AG08395 (cell line): Measurements from ENCODE around the gene LAMTOR2.
A peak's percentile ranks its signal among the peaks of the same experiment; 100 is the strongest.
"Not testable (repeated sequence)": the region's sequence is repeated elsewhere in the genome, so short reads cannot be mapped to it uniquely, and the experiment has no call there.

Experiments
- DNase-seq: peaks from one replicate; pipeline ENCODE4 v3.0.0; 2012; ENCODE audit warnings: mixed read lengths, low spot score

LAMTOR2 gene

DNA sequence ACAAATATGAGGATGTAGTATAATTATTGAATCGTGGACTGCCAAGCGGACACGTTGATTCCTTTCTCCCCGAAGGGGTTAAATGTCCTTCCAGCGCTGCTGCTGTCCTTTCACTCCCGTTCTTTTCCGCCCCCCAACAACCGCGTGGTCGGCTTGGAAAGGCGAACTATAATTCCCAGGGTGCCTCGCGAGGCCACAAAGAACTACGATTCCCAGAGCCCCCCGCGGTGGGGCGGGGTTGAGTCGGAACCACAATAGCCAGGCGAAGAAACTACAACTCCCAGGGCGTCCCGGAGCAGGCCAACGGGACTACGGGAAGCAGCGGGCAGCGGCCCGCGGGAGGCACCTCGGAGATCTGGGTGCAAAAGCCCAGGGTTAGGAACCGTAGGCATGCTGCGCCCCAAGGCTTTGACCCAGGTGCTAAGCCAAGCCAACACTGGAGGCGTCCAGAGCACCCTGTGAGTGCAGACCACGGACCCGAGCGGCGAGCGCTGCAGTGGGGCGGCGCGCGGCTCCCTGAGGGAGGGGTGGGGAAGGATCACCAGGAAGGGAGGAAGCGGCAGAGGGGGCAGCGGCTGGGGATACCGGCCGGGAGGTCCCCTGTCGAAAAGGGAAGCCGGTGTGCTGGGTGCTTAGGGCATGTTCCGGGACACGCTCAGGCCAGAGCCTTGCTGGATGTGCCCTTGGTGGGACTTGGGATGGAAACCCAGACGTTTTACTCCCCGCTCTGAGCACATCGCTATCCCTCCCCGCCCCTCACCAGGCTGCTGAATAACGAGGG is at the start of gene LAMTOR2:
Gene LAMTOR2 (plus strand): TSS at position 283 of the 781 bp plus-strand sequence. CDS start 108 bp downstream, at position 391.
- DNase-seq, result peak; percentile 96

DNA sequence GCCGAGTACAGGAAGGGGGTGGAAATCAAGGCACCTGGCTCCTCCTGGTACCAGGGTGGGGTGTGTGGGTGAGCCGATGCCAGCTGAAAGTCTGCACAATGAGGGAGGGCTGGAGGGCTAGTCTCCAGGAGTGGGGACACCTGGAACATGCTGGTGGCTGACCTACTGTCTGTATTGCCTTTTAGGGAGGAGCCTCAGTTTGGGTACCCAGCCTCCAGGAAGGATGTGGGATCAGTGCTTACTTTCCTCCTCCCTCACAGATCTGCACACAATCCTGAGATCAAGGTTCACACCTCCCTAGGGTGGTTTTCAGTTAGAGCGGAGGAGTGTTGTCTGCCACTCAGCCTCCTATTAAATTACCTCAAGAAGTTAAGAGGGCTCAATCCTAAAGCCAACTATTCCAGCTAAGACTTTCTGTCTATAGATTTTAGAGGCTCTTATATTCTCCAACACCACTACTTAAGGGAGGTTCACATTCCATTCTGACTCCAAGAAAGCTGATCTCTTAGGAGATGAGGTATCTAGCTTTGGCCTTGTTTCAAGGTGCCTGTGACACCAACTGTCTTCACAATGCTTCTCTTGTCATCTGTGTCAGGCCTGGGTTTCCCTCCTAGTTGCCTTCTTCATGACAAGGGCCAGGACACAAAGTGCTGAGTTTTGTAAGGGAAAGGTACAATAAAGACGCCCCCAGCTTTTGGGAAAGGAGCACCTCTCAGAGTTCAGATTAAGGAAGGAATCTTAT is 49.6 kb upstream of the LAMTOR2 start:
- DNase-seq, result no peak

DNA sequence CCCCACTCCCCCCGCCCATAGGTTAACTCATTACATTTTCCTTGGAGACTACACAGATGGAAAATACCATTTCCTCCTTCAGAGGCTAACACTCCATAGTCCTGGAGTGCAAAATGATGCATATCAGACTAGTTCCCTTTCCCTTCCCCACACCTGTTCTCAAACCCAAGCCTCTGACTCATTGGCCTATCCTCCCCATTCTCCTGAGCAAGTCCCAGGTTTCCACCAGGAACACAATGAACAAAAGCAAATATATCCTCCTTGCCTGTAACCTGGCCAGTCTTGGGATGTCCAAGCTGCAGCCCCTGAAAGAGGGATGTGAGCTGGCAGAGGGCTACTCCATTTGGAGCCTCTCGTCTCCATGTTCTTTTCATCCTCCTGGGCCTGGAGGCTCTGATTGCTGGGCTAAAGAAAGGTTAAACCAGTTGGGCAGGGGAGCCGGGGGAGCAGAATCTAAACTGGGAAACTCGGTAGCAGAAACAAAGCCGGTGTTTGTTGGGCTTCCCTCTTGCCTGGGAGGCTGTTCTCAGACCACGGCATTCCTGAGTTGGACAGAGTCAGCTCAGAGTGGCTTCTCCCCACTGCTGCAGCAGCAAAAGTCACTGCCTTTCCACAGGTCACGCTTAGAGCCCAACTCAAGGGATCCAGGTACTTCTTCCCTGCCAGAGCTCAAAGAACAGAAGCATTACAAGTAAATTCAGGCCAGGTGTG is 47.8 kb upstream of the LAMTOR2 start:
- no peak for DNase-seq

DNA sequence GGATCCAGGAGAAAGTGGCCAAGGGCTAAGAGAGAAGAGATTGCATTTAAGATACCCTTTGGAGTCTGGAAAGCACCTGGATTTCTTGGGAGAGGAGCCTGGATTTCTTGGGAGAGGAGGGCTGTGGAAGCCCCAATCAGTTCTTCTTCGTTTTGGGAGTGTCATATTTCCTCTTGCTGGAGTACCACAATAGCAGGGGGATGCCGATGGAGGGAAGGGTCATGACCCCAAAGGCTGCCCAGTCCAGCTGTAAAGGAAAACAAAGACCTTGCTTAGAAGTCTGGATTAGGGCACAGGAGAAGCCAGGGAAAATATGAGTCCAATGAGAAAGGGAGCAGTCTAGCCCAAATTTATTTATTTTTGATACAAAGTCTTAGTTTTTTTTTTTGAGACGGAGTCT is 45.2 kb upstream of the LAMTOR2 start:
- no peak for DNase-seq

DNA sequence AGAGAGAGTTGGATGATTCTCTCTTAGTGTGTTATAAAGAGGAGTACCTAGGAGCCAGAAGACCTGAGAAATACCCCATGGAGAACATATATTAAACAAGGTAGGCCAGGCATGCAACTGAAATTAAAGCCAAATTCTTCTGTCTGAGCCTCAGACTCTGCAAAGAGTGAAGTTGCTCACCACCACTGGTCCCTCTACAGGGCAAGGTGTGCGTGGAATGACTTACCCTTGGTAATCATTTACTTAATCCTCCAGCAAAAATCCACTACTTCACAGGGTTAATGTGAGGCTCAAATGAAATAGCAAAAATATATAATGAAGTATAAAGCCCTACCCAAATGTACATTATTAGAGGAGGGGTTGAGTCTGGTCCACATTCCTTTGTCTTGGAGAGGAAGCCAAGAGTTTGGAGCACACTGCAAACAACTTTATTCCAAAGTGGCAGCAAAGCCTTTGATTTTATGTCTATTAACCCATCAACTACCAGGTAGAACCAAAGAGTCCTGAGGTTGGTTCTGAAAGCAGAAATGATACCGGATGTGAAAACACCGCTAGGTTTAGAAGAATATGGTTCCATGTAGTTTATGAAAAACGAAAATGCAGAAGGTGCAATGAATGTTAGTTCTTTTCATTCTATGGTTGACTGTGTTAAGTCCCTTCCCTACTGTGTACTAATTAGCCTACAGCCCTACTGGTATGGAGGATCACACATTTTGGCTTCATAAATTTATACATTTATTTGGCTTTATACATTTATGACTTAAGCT is 42.3 kb upstream of the LAMTOR2 start:
- DNase-seq, result no peak

DNA sequence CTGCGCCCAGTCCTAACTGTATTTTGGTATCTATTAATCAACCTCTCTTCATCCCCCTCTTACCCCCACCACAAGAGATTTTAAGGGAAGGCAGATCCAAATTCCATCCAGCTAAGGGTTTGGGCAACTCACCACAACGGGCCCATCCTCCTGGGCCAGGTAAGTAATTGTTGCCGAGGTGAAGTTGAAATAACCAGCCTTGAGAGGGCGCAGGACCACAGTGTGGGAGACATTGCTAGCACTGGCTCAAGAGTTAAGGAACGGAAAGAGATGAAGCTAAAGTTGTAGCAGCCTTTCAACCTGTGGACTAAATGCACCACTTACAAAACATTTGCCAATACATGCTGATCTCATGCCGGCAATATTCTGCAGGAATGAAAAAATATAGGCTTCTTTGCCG is 39.8 kb upstream of the LAMTOR2 start:
- no peak for DNase-seq

DNA sequence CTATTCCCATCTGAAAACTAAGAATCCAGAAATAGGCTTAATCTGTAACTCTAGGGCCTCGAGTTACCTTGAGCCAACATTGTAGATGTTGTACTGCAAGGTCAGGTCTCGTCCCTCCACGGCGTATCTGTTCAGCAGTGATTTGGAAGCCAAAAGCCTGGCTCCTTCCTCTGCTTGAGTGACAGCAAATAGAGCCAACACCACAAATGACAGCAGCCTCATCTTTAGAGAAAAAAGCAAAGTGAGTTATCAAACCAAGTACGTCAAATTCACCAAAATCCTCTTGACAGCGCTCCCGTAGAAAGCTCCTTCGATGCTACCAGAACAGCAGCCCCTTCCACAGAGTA is 34.7 kb upstream of the LAMTOR2 start:
- no peak for DNase-seq

DNA sequence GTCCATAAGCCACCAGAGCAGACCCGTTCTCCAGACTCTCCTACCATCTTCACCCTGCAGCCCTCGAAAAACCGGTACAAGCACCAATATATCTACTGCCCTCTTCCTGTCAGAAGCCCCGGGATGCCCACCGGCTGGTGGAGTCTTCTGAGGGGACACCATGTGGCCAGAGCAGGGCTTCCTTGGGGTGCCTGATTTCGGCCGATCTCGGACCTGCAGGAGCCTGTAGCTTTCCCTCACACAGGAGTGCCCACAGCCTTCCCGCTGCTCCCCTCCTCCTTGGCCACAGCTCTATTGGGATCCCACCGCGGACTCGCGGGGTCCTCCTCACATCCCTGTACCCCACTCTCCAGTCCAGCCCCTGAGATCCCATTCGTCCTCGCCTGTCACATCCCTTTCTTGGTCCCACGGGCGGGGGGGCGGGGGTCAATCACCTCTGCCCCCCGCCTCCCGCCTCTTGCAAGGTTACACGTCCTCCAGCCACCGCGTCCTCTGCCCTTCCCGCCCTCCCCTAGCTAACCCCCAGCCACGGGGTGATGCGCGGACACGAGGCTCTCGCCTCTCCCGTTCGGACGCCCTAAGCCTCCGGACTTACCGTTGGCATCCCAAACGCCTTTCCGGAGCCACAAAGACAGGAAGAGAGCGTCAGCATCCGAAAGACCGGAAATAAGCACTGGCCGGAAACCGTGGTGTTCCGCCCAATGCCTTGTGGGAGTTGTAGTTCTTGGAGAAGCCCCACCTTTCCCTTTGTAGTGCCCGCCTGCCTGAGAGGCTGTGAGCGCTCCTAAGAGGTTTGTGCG is 34.1 kb upstream of the LAMTOR2 start, which contains the start of gene SSR2:
Gene SSR2 (minus strand): TSS at position 659 of the 800 bp plus-strand sequence. CDS start 784 bp downstream, outside the sequence.
- DNase-seq, result peak; percentile 97

DNA sequence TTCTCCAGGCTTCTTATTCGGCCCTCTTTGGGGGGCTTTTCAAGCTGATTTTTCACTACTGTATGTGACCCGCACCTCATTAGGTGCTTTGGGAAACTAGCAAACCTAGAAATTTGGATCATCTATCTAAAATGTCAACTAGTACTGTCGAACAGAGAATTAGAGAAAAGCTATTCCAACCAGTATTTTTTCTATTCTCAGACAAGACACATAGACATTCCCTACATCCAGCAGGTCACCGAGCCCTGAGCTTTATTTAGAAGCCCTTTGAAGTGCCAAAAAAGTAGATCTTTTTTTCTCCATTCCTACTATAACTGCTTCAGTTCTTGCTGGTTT is 33.5 kb upstream of the LAMTOR2 start:
- DNase-seq, result no peak

DNA sequence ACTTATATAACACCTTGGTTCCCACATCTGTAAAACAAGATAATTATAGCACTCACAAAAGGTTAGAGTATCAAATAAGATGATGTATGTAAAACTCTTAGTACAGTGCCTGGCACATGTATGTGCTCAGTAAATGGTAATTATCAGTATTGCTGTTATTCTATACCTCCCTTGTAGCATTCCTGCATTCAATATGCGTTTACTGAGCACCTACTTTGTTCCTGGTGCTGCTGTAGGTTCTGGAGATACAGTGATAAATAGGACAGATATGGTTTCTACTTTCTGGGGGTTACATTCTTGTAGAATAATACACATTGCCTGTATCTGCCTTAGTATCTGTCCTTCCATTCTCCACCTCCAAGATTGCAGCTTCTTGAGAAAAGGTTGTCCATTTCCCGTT is 32.6 kb upstream of the LAMTOR2 start:
- no peak for DNase-seq

DNA sequence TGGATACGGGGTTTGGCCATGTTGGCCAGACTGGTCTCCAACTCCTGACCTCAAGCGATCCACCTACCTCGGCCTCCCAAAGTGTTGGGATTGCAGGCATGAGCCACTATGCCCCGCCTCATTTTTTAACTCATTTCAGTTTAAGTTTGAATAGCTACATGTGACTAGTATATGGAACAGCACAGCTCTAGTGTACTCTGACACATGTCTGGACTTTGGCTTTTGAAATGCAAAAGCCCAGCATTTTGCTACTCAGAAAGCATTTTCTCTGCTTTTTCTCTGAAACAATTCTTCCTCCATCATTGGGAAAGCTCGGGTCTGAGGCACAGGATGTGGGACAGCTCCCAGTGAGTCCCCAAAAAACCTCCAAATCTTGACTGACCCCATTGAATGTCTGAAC is 29.8 kb upstream of the LAMTOR2 start:
- DNase-seq, result no peak

DNA sequence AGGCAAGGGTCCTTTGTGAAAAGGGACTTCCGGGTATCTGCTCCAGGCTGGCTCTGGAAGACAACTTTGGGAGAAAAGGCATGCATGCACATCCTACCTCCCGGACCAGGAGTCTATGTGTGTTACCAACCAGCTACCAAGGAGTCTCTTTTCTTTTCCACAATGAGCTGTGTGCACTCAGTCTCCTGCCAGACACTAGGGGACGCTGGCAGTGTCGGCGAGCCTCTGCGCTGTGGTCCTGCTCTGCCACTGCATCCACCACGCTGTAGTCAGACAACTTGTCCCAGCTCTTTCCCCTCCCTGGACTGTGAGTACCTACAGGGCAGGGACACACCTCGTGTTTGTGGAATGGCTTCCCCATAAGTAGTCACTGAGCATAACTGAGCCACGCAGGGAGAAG is 28.7 kb upstream of the LAMTOR2 start:
- DNase-seq, result peak; percentile 60

DNA sequence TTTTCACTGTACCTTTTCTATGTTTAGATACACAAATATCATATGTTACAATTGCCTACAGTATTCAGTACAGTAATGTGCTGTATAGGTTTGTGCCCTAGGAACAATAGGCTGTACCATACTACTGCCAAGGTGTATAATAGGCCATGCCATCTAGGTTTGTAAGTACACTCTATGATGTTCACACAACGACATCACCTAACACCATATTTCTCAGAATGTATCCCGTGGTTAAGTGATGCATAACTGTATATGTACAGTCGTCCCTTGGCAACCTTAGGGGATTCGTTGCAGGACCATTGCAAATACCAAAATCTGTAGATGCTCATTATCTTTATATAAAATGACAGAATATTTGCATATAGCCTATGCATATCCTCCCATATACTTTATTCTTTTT is 28.0 kb upstream of the LAMTOR2 start:
- no peak for DNase-seq

DNA sequence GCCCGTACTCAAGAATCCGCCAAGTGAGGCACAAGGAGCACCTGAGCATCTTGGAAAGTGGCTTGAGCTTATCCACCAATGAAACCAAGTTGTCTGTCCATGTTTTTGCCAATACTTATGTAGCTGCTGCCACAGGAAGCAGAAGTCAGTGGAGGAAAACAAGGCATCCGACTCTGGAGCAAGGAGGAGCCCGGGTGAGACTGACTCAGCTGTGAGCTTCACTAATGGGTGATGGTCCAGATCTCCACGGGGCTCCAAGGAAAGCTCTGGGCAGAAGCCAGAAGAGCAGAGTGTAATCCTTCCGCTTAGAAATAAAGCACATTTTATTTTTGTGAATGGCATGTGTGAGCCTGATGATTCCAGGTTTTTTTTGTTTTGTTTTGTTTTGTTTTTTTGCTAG is 21.6 kb upstream of the LAMTOR2 start:
- peak; percentile 31 for DNase-seq

DNA sequence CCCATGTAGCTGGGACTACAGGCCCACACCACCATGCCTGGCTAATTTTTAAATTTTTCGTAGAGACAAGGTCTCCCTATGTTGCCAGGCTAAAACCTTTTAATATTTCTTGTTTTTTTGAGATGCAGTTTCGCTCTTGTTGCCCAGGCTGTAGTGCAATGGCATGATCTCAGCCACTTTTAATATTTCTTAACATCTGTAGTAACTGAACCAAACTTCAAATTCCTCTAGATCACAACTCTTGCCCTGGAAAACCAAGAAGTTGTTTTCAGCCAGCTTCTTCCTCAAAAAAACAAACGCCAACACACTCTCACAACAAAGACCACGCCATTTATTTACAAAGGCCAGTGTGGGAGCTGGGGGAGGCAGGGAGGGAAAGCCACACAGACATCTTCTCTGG is 19.6 kb upstream of the LAMTOR2 start:
- DNase-seq, result not testable (repeated sequence)

DNA sequence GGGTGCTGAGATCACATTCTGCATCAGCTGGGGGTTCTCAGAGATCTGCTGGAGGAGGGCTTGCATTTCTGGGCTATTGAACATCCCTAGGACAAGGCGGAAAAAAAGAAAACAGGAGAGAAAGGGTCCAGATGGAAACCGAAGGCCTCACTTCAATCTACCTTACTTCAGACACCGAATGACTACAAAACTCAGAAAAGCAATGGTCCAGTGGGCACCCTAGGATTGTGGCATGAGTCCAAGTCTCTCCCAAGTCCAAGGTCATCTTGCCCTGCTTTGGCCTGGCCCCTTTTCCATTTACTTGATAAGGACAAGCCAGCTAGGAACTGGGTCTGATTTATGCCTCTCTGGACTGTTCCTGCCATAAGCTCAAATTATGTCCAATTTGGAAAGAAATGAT is 11.8 kb upstream of the LAMTOR2 start:
- no peak for DNase-seq

DNA sequence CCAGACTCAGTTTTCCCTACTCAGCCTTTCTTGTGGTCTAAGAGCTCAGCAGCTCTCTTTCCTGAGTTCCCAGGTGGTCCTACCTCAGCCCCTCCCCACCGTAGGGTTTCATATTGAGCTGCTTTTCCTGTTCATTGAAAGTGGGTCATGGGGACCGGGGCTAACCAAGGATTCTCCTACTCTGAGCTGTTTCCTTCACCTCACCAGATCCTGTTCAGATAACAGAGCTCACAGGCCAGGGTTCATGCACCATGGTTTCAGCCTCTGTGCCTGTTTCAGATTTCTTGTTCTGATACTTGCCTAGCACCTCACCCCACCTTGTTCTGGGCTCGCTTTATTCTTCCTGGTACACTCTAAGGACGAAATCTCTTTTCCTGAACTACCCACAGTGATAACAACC is 9.5 kb upstream of the LAMTOR2 start:
- no peak for DNase-seq

DNA sequence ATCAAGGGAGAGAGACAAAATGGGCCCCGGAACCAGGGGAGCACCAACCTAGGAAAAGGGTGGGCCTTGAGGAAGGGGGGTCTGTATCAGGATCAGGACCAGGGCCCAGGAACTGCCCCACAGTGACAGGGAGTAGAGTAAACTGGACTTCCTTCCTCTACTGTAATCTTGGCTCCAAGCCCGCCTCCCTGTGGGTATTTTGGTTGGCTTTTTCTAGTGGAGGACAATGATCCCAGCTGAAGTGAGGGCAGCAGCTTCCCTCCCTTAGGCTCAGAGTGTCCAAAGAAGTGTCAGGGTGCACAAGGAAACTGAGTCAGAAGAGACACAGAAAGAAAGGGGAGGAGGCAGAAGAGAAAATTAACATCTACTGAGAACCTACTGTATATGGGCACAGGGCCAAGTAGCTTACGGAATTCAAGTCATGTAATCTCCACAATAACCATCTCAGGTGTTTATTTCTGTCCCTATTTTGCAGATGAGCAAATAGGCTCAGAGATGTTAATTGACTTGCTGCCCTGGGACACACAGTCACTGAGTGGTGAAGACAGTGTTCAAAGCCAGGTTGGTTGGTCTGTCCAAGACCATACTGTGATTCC is 5.8 kb upstream of the LAMTOR2 start:
- DNase-seq, result no peak

DNA sequence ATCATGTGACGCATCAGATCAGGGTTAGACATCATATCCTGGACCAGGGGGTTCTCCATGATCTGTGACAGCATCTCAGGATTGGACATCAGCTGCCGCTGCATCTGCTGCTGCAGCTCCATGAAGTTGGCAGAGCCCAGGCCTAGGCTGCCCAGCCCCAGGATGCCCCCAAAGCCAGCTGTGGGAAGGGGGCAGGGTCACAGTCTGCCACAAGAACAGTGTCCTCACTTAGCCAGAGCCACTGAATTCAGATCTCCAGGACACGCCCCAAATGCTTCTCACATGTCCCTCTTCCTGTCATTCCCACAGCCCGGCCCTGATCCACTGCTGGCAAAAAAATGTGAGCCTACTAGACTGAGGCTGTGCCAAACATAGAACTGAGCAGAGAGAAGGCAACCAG is 4.2 kb upstream of the LAMTOR2 start:
- DNase-seq, result peak; percentile 33

DNA sequence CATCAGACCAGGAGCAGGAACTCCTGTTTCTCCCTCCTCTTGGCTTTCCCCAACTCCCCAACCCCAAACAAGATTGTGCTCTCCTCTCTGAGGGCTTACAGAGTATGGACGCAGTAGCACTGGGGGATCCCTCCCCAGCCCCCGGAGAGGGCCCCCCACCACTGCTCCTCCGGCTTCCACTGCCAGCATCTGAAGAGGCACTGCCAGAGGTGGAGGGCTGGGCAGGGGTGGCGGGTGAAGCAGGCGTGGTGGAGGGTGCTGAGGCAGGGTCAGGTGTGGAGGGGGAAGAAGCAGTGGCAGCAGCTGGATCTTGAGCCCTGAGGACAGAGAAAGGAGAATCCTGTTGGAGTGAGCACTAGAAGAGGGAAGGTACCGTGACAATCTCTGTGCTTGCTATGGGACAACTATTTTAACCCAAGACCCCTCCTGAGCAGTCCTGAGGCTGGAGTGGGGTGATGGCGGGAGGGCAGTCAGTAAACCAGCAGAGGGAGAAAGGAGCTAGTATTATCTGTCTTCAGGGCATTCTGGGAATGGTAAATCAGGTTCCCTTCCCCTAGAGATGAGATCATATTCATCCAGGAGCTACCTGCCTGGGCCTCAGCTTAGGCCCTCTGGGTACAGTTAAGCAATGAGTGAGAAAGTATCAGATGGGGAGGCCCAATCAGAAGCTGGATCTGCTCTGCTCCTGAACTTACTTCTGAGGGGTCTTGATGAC is 3.4 kb upstream of the LAMTOR2 start:
- DNase-seq, result no peak
